ENCODE data around the gene PARP11. TPM values are rescaled to one million over a fixed set of nuclear protein-coding genes. Genes with fewer than 3 reads are reported as not detected.

The PARP11 gene
- total and polyA plus RNA-seq, 2 of the 8 experiments (the other 6 are each of a cell fraction or from before 2014, with no cell fraction given): 4.2 to 13.3 TPM

DNA sequence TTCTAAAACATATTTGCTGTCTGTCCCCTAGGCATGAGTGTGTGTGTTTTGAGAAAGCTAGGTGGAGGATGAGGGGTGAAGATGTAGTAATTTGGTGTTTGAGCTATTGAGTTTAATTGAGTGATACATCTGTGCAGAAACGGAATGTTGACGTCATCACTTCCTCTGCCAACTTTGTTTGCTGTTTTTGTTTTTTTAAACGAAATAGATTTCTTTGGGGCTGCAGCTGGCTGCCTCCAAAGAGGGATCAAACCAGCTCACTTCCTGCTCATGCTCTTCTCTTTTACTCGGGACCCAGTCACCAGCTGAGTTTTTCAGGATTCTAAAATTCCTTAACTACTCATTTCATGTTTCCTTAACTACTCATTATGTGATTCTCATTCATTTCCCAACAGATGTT, 100.8 kb downstream of the PARP11 start (continued):
- TF ChIP-seq, protein P1, sequence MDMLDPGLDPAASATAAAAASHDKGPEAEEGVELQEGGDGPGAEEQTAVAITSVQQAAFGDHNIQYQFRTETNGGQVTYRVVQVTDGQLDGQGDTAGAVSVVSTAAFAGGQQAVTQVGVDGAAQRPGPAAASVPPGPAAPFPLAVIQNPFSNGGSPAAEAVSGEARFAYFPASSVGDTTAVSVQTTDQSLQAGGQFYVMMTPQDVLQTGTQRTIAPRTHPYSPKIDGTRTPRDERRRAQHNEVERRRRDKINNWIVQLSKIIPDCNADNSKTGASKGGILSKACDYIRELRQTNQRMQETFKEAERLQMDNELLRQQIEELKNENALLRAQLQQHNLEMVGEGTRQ (IDR thresholded peaks at IDR 0.05; ENCODE audit: low read length): no peak
